T follicular helper cell (primary cell): Measurements from ENCODE around the gene AFF3.

ENCODE experiments used
- DNase-seq: peaks from one replicate; pipeline ENCODE4 v3.0.0-alpha.2; 2020; ENCODE audit warnings: low read depth

Gene AFF3

GRCh38 chr2:99831772-99832171 is 310.6 kb downstream of the AFF3 start:
- DNase-seq, result no peak

GRCh38 chr2:99827296-99827999 is 314.9 kb downstream of the AFF3 start:
- no peak for DNase-seq

- DNase-seq, result no peak
These were observed 316.8 kb downstream of the AFF3 start for GRCh38 chr2:99825630-99826029.

GRCh38 chr2:99824758-99825157 is 317.6 kb downstream of the AFF3 start:
- no peak for DNase-seq

- DNase-seq, result no peak
These were observed 319.7 kb downstream of the AFF3 start for GRCh38 chr2:99822474-99823207.

GRCh38 chr2:99821984-99822383 is 320.4 kb downstream of the AFF3 start:
- DNase-seq, result no peak

- no peak for DNase-seq
These were observed 320.8 kb downstream of the AFF3 start for GRCh38 chr2:99821572-99821971.

GRCh38 chr2:99821039-99821438 is 321.4 kb downstream of the AFF3 start:
- no peak for DNase-seq

- DNase-seq, result no peak
These were observed 322.6 kb downstream of the AFF3 start for GRCh38 chr2:99819766-99820165.

- DNase-seq, result no peak
These were observed 323.5 kb downstream of the AFF3 start for GRCh38 chr2:99818842-99819241.

GRCh38 chr2:99816908-99817307 is 325.5 kb downstream of the AFF3 start:
- DNase-seq, result no peak

GRCh38 chr2:99812426-99812825 is 330.0 kb downstream of the AFF3 start:
- DNase-seq, result no peak

- DNase-seq, result no peak
These were observed 330.8 kb downstream of the AFF3 start for GRCh38 chr2:99811544-99811943.

- no peak for DNase-seq
These were observed 332.2 kb downstream of the AFF3 start for GRCh38 chr2:99810225-99810624.

GRCh38 chr2:99809259-99809900 is 333.0 kb downstream of the AFF3 start:
- DNase-seq, result no peak

GRCh38 chr2:99808361-99809200 is 333.8 kb downstream of the AFF3 start:
- no peak for DNase-seq

- DNase-seq, result no peak
These were observed 335.6 kb downstream of the AFF3 start for GRCh38 chr2:99806758-99807157.

GRCh38 chr2:99805930-99806476 is 336.4 kb downstream of the AFF3 start:
- DNase-seq, result no peak

- DNase-seq, result no peak
These were observed 338.5 kb downstream of the AFF3 start for GRCh38 chr2:99803846-99804245.

- DNase-seq, result no peak
These were observed 339.7 kb downstream of the AFF3 start for GRCh38 chr2:99802734-99803133.

- no peak for DNase-seq
These were observed 341.0 kb downstream of the AFF3 start for GRCh38 chr2:99801327-99801901.

- DNase-seq, result no peak
These were observed 344.9 kb downstream of the AFF3 start for GRCh38 chr2:99797475-99797874.
